Endothelial cell of umbilical vein (primary cell): ENCODE results near the gene USE1. TPM values are rescaled to one million over a fixed set of nuclear protein-coding genes. Genes with fewer than 3 reads are reported as not detected.
"Not testable (repeated sequence)": the region's sequence is repeated elsewhere in the genome, so short reads cannot be mapped to it uniquely, and the experiment has no call there.

Experiments used
- BruUV-seq: library from RNA; stranded (reverse); fragments of 400-500 nt; replicated peaks from 2 replicates; lab custom pipeline; 2021; lab: Mats Ljungman, UMichigan
- CTCF ChIA-PET: fragments of 300-600, 350-600 bp; sonication (Branson Sonifier 250); formaldehyde crosslinking; loops from one replicate; lab custom pipeline; 2021; ENCODE audit warnings: antibody characterized with exemption, inconsistent platforms; lab: Charles Lee
- POLR2A ChIA-PET: fragments of 300-600, 350-600 bp; sonication (Branson Sonifier 250); formaldehyde crosslinking; loops from one replicate; lab custom pipeline; 2021; ENCODE audit warnings: antibody characterized with exemption, inconsistent platforms; lab: Charles Lee
- DNase-seq: peaks from one replicate; pipeline ENCODE4 v3.0.0-alpha.2; 2011; ENCODE audit warnings: low read depth, low spot score
- FAIRE-seq: peaks from 2 replicates; lab custom pipeline; 2011; peaks lifted over from hg19 to GRCh38; lab: Jason Lieb, UNC
- H2AFZ ChIP-seq: 2 replicates; pipeline ENCODE4 v1.6.0; 2012; ENCODE audit warnings: low read depth, low read length, control low read depth, inconsistent platforms
- H3K27ac ChIP-seq: 2 replicates; pipeline ENCODE4 v1.5.1; 2011; ENCODE audit warnings: low read depth, mild to moderate bottlenecking, control low read depth, low read length, moderate library complexity; ENCODE audit not compliant: insufficient read depth
- H3K27me3 ChIP-seq, 2 experiments: 2 replicates each; pipeline versions ENCODE4 v1.6.0 to v1.6.1; 2011; ENCODE audit warnings: low read length in 2 of 2, mixed read lengths in 1 of 2; ENCODE audit not compliant: control insufficient read depth in 2 of 2, insufficient read depth in 2 of 2
- H3K36me3 ChIP-seq, 2 experiments: 2 replicates in 1 of 2; 3 replicates in 1 of 2; pipeline ENCODE4 v1.5.1; 2011; ENCODE audit warnings: low read length in 2 of 2, mild to moderate bottlenecking in 1 of 2, moderate library complexity in 1 of 2; ENCODE audit not compliant: control insufficient read depth in 2 of 2, insufficient read depth in 2 of 2; ENCODE audit errors: extremely low read depth in 1 of 2
- H3K4me1 ChIP-seq: 3 replicates; pipeline ENCODE4 v1.5.1; 2011; ENCODE audit warnings: mild to moderate bottlenecking, low read length; ENCODE audit not compliant: control insufficient read depth, insufficient read depth; ENCODE audit errors: extremely low read depth
- H3K4me2 ChIP-seq: 2 replicates; pipeline ENCODE4 v1.6.1; 2011; ENCODE audit warnings: low read length, control low read depth, mixed read lengths; ENCODE audit not compliant: insufficient read depth
- H3K4me3 ChIP-seq, 3 experiments: fragments of 200-600 bp in 1 of 3; sonication (generic), shearing (Covaris generic) in 1 of 3; replicated peaks in 1 of 3; 2 replicates each; pipeline ENCODE4 v1.5.1; 2011 to 2016; ENCODE audit warnings: control low read depth in 3 of 3, low read length in 3 of 3, mild to moderate bottlenecking in 2 of 3, inconsistent platforms in 1 of 3, low read depth in 1 of 3, moderate library complexity in 1 of 3; ENCODE audit not compliant: insufficient read depth in 1 of 3
- H3K79me2 ChIP-seq: 2 replicates; pipeline ENCODE4 v1.6.0; 2012; ENCODE audit warnings: low read length, inconsistent platforms; ENCODE audit not compliant: control insufficient read depth, insufficient read depth
- H3K9ac ChIP-seq: replicated peaks from 2 replicates; pipeline ENCODE3; 2011; ENCODE audit warnings: low read length, control low read depth; ENCODE audit not compliant: insufficient read depth; ENCODE audit errors: extremely low read depth
- H3K9me1 ChIP-seq: replicated peaks from 3 replicates; pipeline ENCODE4 v1.6.0; 2011; ENCODE audit warnings: mild to moderate bottlenecking, low read length; ENCODE audit not compliant: control insufficient read depth, insufficient read depth; ENCODE audit errors: extremely low read depth
- H3K9me3 ChIP-seq: replicated peaks from 2 replicates; pipeline ENCODE4 v1.5.1; 2012; ENCODE audit warnings: low read length, inconsistent platforms; ENCODE audit not compliant: control insufficient read depth, insufficient read depth
- H4K20me1 ChIP-seq: replicated peaks from 2 replicates; pipeline ENCODE3; 2011; ENCODE audit warnings: mild to moderate bottlenecking, low read length; ENCODE audit not compliant: control insufficient read depth, insufficient read depth; ENCODE audit errors: extremely low read depth
- CTCF ChIP-seq, 2 donors: IDR thresholded peaks; 1 replicate in 1 of 2; 2 replicates in 1 of 2; pipeline ENCODE4 v1.5.1; 2011; ENCODE audit warnings: low read length in 2 of 2, mild to moderate bottlenecking in 2 of 2, moderate library complexity in 2 of 2, control low read depth in 1 of 2, inconsistent platforms in 1 of 2, low read depth in 1 of 2; ENCODE audit not compliant: insufficient read depth in 1 of 2; ENCODE audit errors: extremely low read depth in 1 of 2
- EZH2 ChIP-seq: IDR thresholded peaks from 2 replicates; pipeline ENCODE4 v1.6.1; 2012; ENCODE audit warnings: borderline replicate concordance, low read depth, mild to moderate bottlenecking, moderate library complexity, low read length, inconsistent platforms; ENCODE audit not compliant: severe bottlenecking
- FOS ChIP-seq: IDR thresholded peaks from 2 replicates; pipeline ENCODE4 v1.6.1; 2011; ENCODE audit warnings: mild to moderate bottlenecking, low read length, moderate library complexity, borderline replicate concordance; ENCODE audit not compliant: insufficient read depth
- GATA2 ChIP-seq: IDR thresholded peaks from 2 replicates; pipeline ENCODE4 v1.7.0; 2011; ENCODE audit warnings: low read depth, mild to moderate bottlenecking, moderate library complexity, mixed read lengths, low read length; ENCODE audit not compliant: insufficient read length, insufficient read depth
- JUN ChIP-seq: IDR thresholded peaks from 2 replicates; pipeline ENCODE4 v1.6.1; 2011; ENCODE audit warnings: borderline replicate concordance, low read depth; ENCODE audit not compliant: insufficient read length, insufficient read depth
- MAX ChIP-seq: IDR thresholded peaks from 2 replicates; pipeline ENCODE4 v1.6.1; 2011; ENCODE audit not compliant: insufficient read depth, insufficient read length
- MYC ChIP-seq: IDR thresholded peaks from one replicate; pipeline ENCODE4 v1.6.1; 2011; ENCODE audit warnings: mild to moderate bottlenecking, low read depth, low read length
- POLR2A ChIP-seq: IDR thresholded peaks from 2 replicates; pipeline ENCODE4 v1.6.1; 2012; ENCODE audit warnings: low read depth, mild to moderate bottlenecking, control low read depth, low read length
- POLR2AphosphoS5 ChIP-seq: IDR thresholded peaks from 2 replicates; pipeline ENCODE4 v1.6.1; 2012; ENCODE audit warnings: low read depth, mild to moderate bottlenecking, control low read depth, low read length, moderate library complexity; ENCODE audit not compliant: insufficient read depth
- dilution Hi-C: fragments of 300-500 bp; cut with MboI; formaldehyde crosslinking; loops from one replicate; pipeline ENCODE4 v1.15.0; 2019; ENCODE audit warnings: low sequenced_read_pairs; ENCODE audit not compliant: extremely low pct_ligation_motif_present
- intact Hi-C: fragments of 100-400 bp; cut with micrococcal nuclease; formaldehyde crosslinking; loops from one replicate; pipeline ENCODE4 v1.10.0; 2022
- polyA plus RNA-seq, 4 experiments: library from polyadenylated mRNA; depleted of rRNA in 3 of 4; stranded (reverse) in 3 of 4; unstranded in 1 of 4; fragments of >200 nt; gene quantifications; 2 replicates each; pipeline versions ENCODE4 v1.2.1 to v1.2.3, GENCODE V29; 2011 to 2012; ENCODE audit warnings: missing spikeins in 1 of 4
- total RNA-seq: library from RNA; stranded (reverse); gene quantifications from 2 replicates; pipeline ENCODE4 v1.2.3, GENCODE V29; 2021

USE1 gene
- total and polyA plus RNA-seq, 2 donors (not counting 3 experiments of a cell fraction or from before 2014, with no cell fraction given), result 21.3 to 27.6 TPM

GRCh38 chr19:17185590-17185989, 29.6 kb upstream of the USE1 start:
- no peaks in the 10 kb centered on the region for H3K27me3 ChIP-seq
- intact Hi-C loops, result no loop called here
- no peak for DNase-seq
- no peak overlapping the region for H3K9ac ChIP-seq
- H3K9me1 ChIP-seq, result no peaks in the 10 kb centered on the region
- H3K4me3 ChIP-seq, result no peak overlapping the region
- no peak for FAIRE-seq
- dilution Hi-C loops, result no loop called here
- H4K20me1 ChIP-seq, result no peaks in the 10 kb centered on the region
- CTCF ChIA-PET, result no interaction called here
- no peaks in the 10 kb centered on the region for H3K9me3 ChIP-seq
- TF ChIP-seq FOS (no peak), CTCF (IDR thresholded peaks at IDR 0.05; ENCODE audit: extremely low read depth in 1 of 2, insufficient read depth in 1 of 2, low read depth in 1 of 2, low read length in 2 of 2) (no peak), POLR2A (no peak), GATA2 (no peak), MAX (no peak), MYC (no peak), JUN (no peak), POLR2AphosphoS5 (no peak), EZH2 (no peak)
- H2AFZ ChIP-seq, result no peak overlapping the region
- BruUV-seq, result no TSS peak
- POLR2A ChIA-PET, result no interaction called here
- H3K36me3 ChIP-seq, result peaks cover 15 to 49% of the 10 kb centered on the region in 2 experiments
- no peak overlapping the region for H3K4me2 ChIP-seq
- H3K27ac ChIP-seq, result no peak overlapping the region
- H3K4me1 ChIP-seq, result no peaks in the 10 kb centered on the region
- no peaks in the 10 kb centered on the region for H3K79me2 ChIP-seq

- H4K20me1 ChIP-seq, H3K9me3 ChIP-seq, H3K9ac ChIP-seq, intact Hi-C loops, dilution Hi-C loops, POLR2A ChIA-PET, BruUV-seq, H3K27ac ChIP-seq, H3K4me3 ChIP-seq, FAIRE-seq, H3K4me2 ChIP-seq, DNase-seq, H2AFZ ChIP-seq, H3K27me3 ChIP-seq, CTCF ChIA-PET, H3K9me1 ChIP-seq, H3K79me2 ChIP-seq, H3K4me1 ChIP-seq: not testable (repeated sequence)
- H3K36me3 ChIP-seq, result peaks cover 11 to 56% of the 10 kb centered on the region in 2 experiments
Observed at GRCh38 chr19:17191736-17192135, 23.4 kb upstream of the USE1 start.
